H1 (cell line): Measurements from ENCODE around the gene IFNL1. TPM values are rescaled to one million over a fixed set of nuclear protein-coding genes. Genes with fewer than 3 reads are reported as not detected.
A peak's percentile ranks its signal among the peaks of the same experiment; 100 is the strongest.

Source experiments
- CTCF ChIA-PET: fragments of 300-600 bp; sonication (Branson Sonifier 250); formaldehyde crosslinking; loops from one replicate; lab custom pipeline; 2021; ENCODE audit not compliant: partially characterized antibody; lab: Charles Lee
- POLR2A ChIA-PET: fragments of 300-600 bp; sonication (Branson Sonifier 250); formaldehyde crosslinking; loops from one replicate; lab custom pipeline; 2021; ENCODE audit warnings: inconsistent platforms; ENCODE audit not compliant: partially characterized antibody; lab: Charles Lee
- DNase-seq, 2 experiments: peaks; one replicate each; pipeline versions ENCODE4 v3.0.0 to v3.0.0-alpha.2; 2010 to 2022; ENCODE audit warnings: low spot score in 2 of 2, low read depth in 1 of 2, mixed read lengths in 1 of 2
- FAIRE-seq: peaks from 2 replicates; lab custom pipeline; 2011; peaks lifted over from hg19 to GRCh38; lab: Jason Lieb, UNC
- H2AFZ ChIP-seq: 2 replicates; pipeline ENCODE4 v1.8.1; 2012; ENCODE audit warnings: low read length, inconsistent platforms
- H2AK5ac ChIP-seq: 2 replicates; pipeline ENCODE4 v1.6.1; 2013; ENCODE audit warnings: low read depth, low read length
- H2BK120ac ChIP-seq: replicated peaks from 2 replicates; pipeline ENCODE3; 2013; ENCODE audit warnings: low read depth, low read length, inconsistent platforms
- H2BK12ac ChIP-seq: 2 replicates; pipeline ENCODE4 v1.6.1; 2013; ENCODE audit warnings: low read depth, low read length
- H2BK15ac ChIP-seq: 2 replicates; pipeline ENCODE4 v1.6.1; 2013; ENCODE audit warnings: low read length
- H2BK20ac ChIP-seq: 2 replicates; pipeline ENCODE4 v1.6.1; 2013; ENCODE audit warnings: low read length
- H2BK5ac ChIP-seq: 2 replicates; pipeline ENCODE4 v1.6.1; 2013; ENCODE audit warnings: low read depth, low read length
- H3K14ac ChIP-seq: 2 replicates; pipeline ENCODE4 v1.6.1; 2013; ENCODE audit warnings: inconsistent platforms; ENCODE audit not compliant: insufficient read length
- H3K18ac ChIP-seq: 2 replicates; pipeline ENCODE4 v1.6.1; 2013; ENCODE audit warnings: low read length; ENCODE audit errors: extremely low read depth
- H3K23ac ChIP-seq: 2 replicates; pipeline ENCODE4 v1.6.1; 2013; ENCODE audit warnings: inconsistent platforms; ENCODE audit not compliant: insufficient read length
- H3K23me2 ChIP-seq: 2 replicates; pipeline ENCODE4 v1.6.1; 2013; ENCODE audit warnings: low read depth, low read length
- H3K27ac ChIP-seq: 2 replicates; pipeline ENCODE4 v1.6.1; 2011; ENCODE audit warnings: low read depth, low read length, inconsistent platforms
- H3K27me3 ChIP-seq, 4 experiments: replicated peaks in 1 of 4; 1 replicate in 1 of 4; 2 replicates in 3 of 4; pipeline versions ENCODE4 v1.6.1 to v1.8.1; 2011 to 2013; ENCODE audit warnings: low read length in 3 of 4, mild to moderate bottlenecking in 3 of 4, inconsistent platforms in 2 of 4, mixed read lengths in 2 of 4, moderate library complexity in 1 of 4; ENCODE audit not compliant: control insufficient read depth in 3 of 4, insufficient read depth in 3 of 4; ENCODE audit errors: extremely low read depth in 1 of 4
- H3K36me3 ChIP-seq, 4 experiments: 2 replicates each; pipeline versions ENCODE4 v1.6.1 to v1.8.1; 2011 to 2013; ENCODE audit warnings: mild to moderate bottlenecking in 4 of 4, low read length in 3 of 4, moderate library complexity in 2 of 4, control low read depth in 1 of 4, inconsistent platforms in 1 of 4; ENCODE audit not compliant: insufficient read depth in 4 of 4, control insufficient read depth in 2 of 4
- H3K4ac ChIP-seq: replicated peaks from 2 replicates; pipeline ENCODE3; 2013; ENCODE audit warnings: low read length, low read depth, mixed read lengths, inconsistent platforms; ENCODE audit not compliant: insufficient read length
- H3K4me1 ChIP-seq, 4 experiments: replicated peaks in 1 of 4; 1 replicate in 1 of 4; 2 replicates in 3 of 4; pipeline versions ENCODE4 v1.6.1 to v1.8.1; 2011 to 2013; ENCODE audit warnings: low read length in 3 of 4, inconsistent platforms in 2 of 4, mixed read lengths in 1 of 4; ENCODE audit not compliant: insufficient read depth in 4 of 4, control insufficient read depth in 3 of 4
- H3K4me2 ChIP-seq, 2 experiments: 2 replicates each; pipeline versions ENCODE4 v1.6.1 to v1.8.1; 2011 to 2013; ENCODE audit warnings: low read depth in 2 of 2, low read length in 2 of 2, control low read depth in 1 of 2, inconsistent platforms in 1 of 2, mild to moderate bottlenecking in 1 of 2; ENCODE audit not compliant: insufficient read depth in 1 of 2
- H3K4me3 ChIP-seq, 4 experiments: fragments of 200-600, 300-600 bp in 1 of 4; sonication (generic), shearing (Covaris generic), sonication (Bioruptor Twin) in 1 of 4; 2 replicates each; pipeline versions ENCODE4 v1.5.1 to v1.8.1; 2011 to 2016; ENCODE audit warnings: low read length in 4 of 4, low read depth in 3 of 4, control low read depth in 2 of 4, inconsistent platforms in 2 of 4, mild to moderate bottlenecking in 2 of 4, mixed read lengths in 1 of 4, moderate library complexity in 1 of 4; ENCODE audit not compliant: insufficient read depth in 2 of 4; ENCODE audit errors: extremely low read depth in 1 of 4
- H3K56ac ChIP-seq: replicated peaks from 2 replicates; pipeline ENCODE3; 2013; ENCODE audit warnings: low read depth, mild to moderate bottlenecking, mixed read lengths, low read length, inconsistent platforms; ENCODE audit not compliant: insufficient read length
- H3K79me1 ChIP-seq: 2 replicates; pipeline ENCODE4 v1.6.1; 2013; ENCODE audit warnings: low read depth, low read length, control low read depth
- H3K79me2 ChIP-seq, 2 experiments: 2 replicates each; pipeline versions ENCODE4 v1.6.1 to v1.8.1; 2012 to 2013; ENCODE audit warnings: low read length in 2 of 2, mild to moderate bottlenecking in 2 of 2, inconsistent platforms in 1 of 2; ENCODE audit not compliant: insufficient read depth in 2 of 2, control insufficient read depth in 1 of 2
- H3K9ac ChIP-seq, 4 experiments: replicated peaks in 1 of 4; 1 replicate in 1 of 4; 2 replicates in 3 of 4; pipeline versions ENCODE4 v1.6.1 to v1.8.1; 2011 to 2013; ENCODE audit warnings: low read depth in 3 of 4, low read length in 3 of 4, control low read depth in 2 of 4, mild to moderate bottlenecking in 2 of 4, moderate library complexity in 2 of 4, inconsistent platforms in 1 of 4; ENCODE audit errors: extremely low read depth in 1 of 4
- H3K9me3 ChIP-seq, 2 experiments: 2 replicates each; pipeline versions ENCODE4 v1.6.1 to v1.8.1; 2012 to 2013; ENCODE audit warnings: mild to moderate bottlenecking in 2 of 2, moderate library complexity in 2 of 2, control low read depth in 1 of 2, inconsistent platforms in 1 of 2, low read depth in 1 of 2, low read length in 1 of 2, mixed read lengths in 1 of 2; ENCODE audit not compliant: insufficient read depth in 2 of 2
- H4K20me1 ChIP-seq, 2 experiments: replicated peaks in 1 of 2; 2 replicates each; pipeline versions ENCODE3 to v1.8.1; 2011 to 2013; ENCODE audit warnings: inconsistent platforms in 2 of 2, low read length in 2 of 2, mild to moderate bottlenecking in 1 of 2; ENCODE audit not compliant: insufficient read depth in 2 of 2, control insufficient read depth in 1 of 2
- H4K5ac ChIP-seq: 2 replicates; pipeline ENCODE4 v1.6.1; 2013; ENCODE audit warnings: low read length, low read depth, mixed read lengths, inconsistent platforms; ENCODE audit not compliant: insufficient read length
- H4K8ac ChIP-seq: 2 replicates; pipeline ENCODE4 v1.8.0; 2013; ENCODE audit warnings: mild to moderate bottlenecking, moderate library complexity, low read length, inconsistent platforms; ENCODE audit not compliant: insufficient read depth; ENCODE audit errors: extremely low read depth
- H4K91ac ChIP-seq: replicated peaks from 2 replicates; pipeline ENCODE3; 2013; ENCODE audit warnings: low read length, mixed read lengths, inconsistent platforms; ENCODE audit not compliant: insufficient read length
- CHD2 ChIP-seq: IDR thresholded peaks from 2 replicates; pipeline ENCODE4 v1.6.1; 2012; ENCODE audit warnings: low read length, improper control_type of control experiment
- TAF1 ChIP-seq: IDR thresholded peaks from 2 replicates; pipeline ENCODE4 v1.6.1; 2011; ENCODE audit warnings: mild to moderate bottlenecking, low read depth, low read length
- WGBS, 2 experiments: shearing (Covaris generic) in 1 of 2; methylation state at CpG; one replicate each; pipeline versions ENCODE4 v1.1.6 to v1.1.7; 2013 to 2015; ENCODE audit warnings: low lambda C conversion rate in 2 of 2, mixed read lengths in 2 of 2, inconsistent platforms in 1 of 2, low coverage in 1 of 2, missing lambda C conversion rate in 1 of 2; ENCODE audit not compliant: insufficient replicate concordance in 2 of 2, insufficient coverage in 1 of 2, insufficient read length in 1 of 2; ENCODE audit errors: extremely low coverage in 1 of 2, missing lambda C conversion rate in 1 of 2; 5-methylcytosine and 5-hydroxymethylcytosine counted together
- polyA plus RNA-seq, 7 experiments: library from polyadenylated mRNA; depleted of rRNA in 3 of 7; stranded (reverse) in 5 of 7; unstranded in 2 of 7; fragments of >200 nt in 5 of 7; fragments of 200-250 nt in 2 of 7; gene quantifications; 1 replicate in 5 of 7; 2 replicates in 1 of 7; 4 replicates in 1 of 7; pipeline versions ENCODE4 v1.2.1 to v1.2.3, GENCODE V29; 2011 to 2013; ENCODE audit warnings: missing spikeins in 2 of 7, mixed read lengths in 2 of 7
- total RNA-seq: library from RNA; stranded (reverse); fragmentation: NEBNext Ultra II Directional; extraction: Animal tissue kit (Norgen Biotek cat#: 25700); gene quantifications from 2 replicates; pipeline ENCODE4 v1.2.1, GENCODE V29; 2021

Gene IFNL1
- total and polyA plus RNA-seq, 2 of the 8 experiments (the other 6 are each of a cell fraction or from before 2014, with no cell fraction given), result not detected

- Histone ChIP-seq H3K14ac (no peak within 1 kb of the TSS), H3K18ac (peak within 1 kb of the TSS; percentile 71; the same call in 1 of the 2 replicates), H2BK12ac (no peak within 1 kb of the TSS), H3K9ac (no peak within 1 kb of the TSS), H2BK5ac (no peak within 1 kb of the TSS), H3K79me1 (no peaks in the 10 kb centered on the region), H4K20me1 (peaks cover 0 to 5% of the 10 kb centered on the region in 2 experiments), H4K5ac (no peak within 1 kb of the TSS), H3K56ac (no peak within 1 kb of the TSS), H3K79me2 (no peaks in the 10 kb centered on the region), H3K27me3 (peaks cover 29 to 43% (median 36%) of the 10 kb centered on the region in 4 experiments), H4K91ac (peak within 1 kb of the TSS; percentile 15), H3K23ac (no peak within 1 kb of the TSS), H3K36me3 (no peaks in the 10 kb centered on the region), H3K4me3 (peak within 1 kb of the TSS in 3 of 4 experiments; percentile 10 to 51 (median 12); a peak in 4 of 8 replicates), H3K27ac (no peak within 1 kb of the TSS), H2BK20ac (no peak within 1 kb of the TSS), H3K4ac (no peak within 1 kb of the TSS), H3K4me1 (peaks cover 0 to 14% (median 7%) of the 10 kb centered on the region in 4 experiments; a peak in 5 of 7 replicates), H3K4me2 (peak within 1 kb of the TSS; percentile 32 to 81), H2BK120ac (no peak within 1 kb of the TSS), H2AFZ (no peak within 1 kb of the TSS; the same call in 1 of the 2 replicates), H3K23me2 (peaks cover 8% of the 10 kb centered on the region; the same call in 1 of the 2 replicates), H2AK5ac (no peak within 1 kb of the TSS), H2BK15ac (no peak within 1 kb of the TSS), H3K9me3 (peaks cover 0 to 3% of the 10 kb centered on the region in 2 experiments; a peak in 1 of 4 replicates), H4K8ac (no peak within 1 kb of the TSS)
- CTCF ChIA-PET, result interaction anchor here (0.6 to 1.4 kb wide), 3 partner anchors 13 to 65 kb away, joined by 3 to 4 read pairs (median 3); no protein-coding TSS in a partner anchor
- FAIRE-seq (no peak), DNase-seq (no peak)
- POLR2A ChIA-PET, result no interaction called here
- TF ChIP-seq CHD2 (no peak), TAF1 (no peak)
- 70% methylated on average over 13 of the region's 13 CpGs; no CpG with 5 or more reads in 1 of the 2 experiments for WGBS, 2 experiments
These were observed 47.4 kb upstream of the IFNL1 start, which contains the start of gene IFNL4 for GRCh38 chr19:39248806-39249205. Gene IFNL4, minus strand, starts transcription at chr19:39248856.
